Measurements from ENCODE around the gene CD79B. TPM values are rescaled to one million over a fixed set of nuclear protein-coding genes. Genes with fewer than 3 reads are reported as not detected.
"Not testable (repeated sequence)": the region's sequence is repeated elsewhere in the genome, so short reads cannot be mapped to it uniquely, and the experiment has no call there.

Gene CD79B
- polyA plus RNA-seq, 1 donor (not counting 4 experiments of a cell fraction or from before 2014, with no cell fraction given): 0.07 TPM

GRCh38 chr17:63881935-63882601 lies 50.1 kb downstream of the CD79B start, which contains the start of gene GH2:
Gene GH2, minus strand, starts transcription at chr17:63881944. Its CDS starts 143 bp downstream, at chr17:63881801.
- no peaks in the 10 kb centered on the region for H4K20me1 ChIP-seq (ENCODE audit: control insufficient read depth, extremely low read depth, insufficient read depth, low read length)
- no peaks in the 10 kb centered on the region for H3K9me3 ChIP-seq (ENCODE audit: control insufficient read depth, low read depth, low read length)
- DNase-seq (ENCODE audit: low read depth, low spot score) (no peak), FAIRE-seq (no peak)
- dilution Hi-C loops (cut with MboI; ENCODE audit: extremely low pct_ligation_motif_present, low sequenced_read_pairs): no loop called here
- H3K79me2 ChIP-seq (ENCODE audit: control insufficient read depth, insufficient read depth, low read length): no peaks in the 10 kb centered on the region
- H3K4me3 ChIP-seq (ENCODE audit: control insufficient read depth in 2 of 3, extremely low read depth in 1 of 3, insufficient read depth in 2 of 3, low read depth in 1 of 3, low read length in 3 of 3): no peak within 1 kb of the TSS
- H3K4me1 ChIP-seq (ENCODE audit: control insufficient read depth, extremely low read depth, insufficient read depth, low read length): no peaks in the 10 kb centered on the region
- H3K4me2 ChIP-seq (ENCODE audit: control insufficient read depth, extremely low read depth, insufficient read depth, low read depth, low read length): no peak within 1 kb of the TSS
- no peak within 1 kb of the TSS for H3K9ac ChIP-seq (ENCODE audit: control insufficient read depth, extremely low read depth, insufficient read depth, low read length)
- no peaks in the 10 kb centered on the region for H3K27me3 ChIP-seq (ENCODE audit: control insufficient read depth, extremely low read depth, insufficient read depth, low read length)
- no peaks in the 10 kb centered on the region for H3K9me1 ChIP-seq (ENCODE audit: control insufficient read depth, extremely low read depth, insufficient read depth, low read length)
- no peak within 1 kb of the TSS for H3K27ac ChIP-seq (ENCODE audit: control insufficient read depth, insufficient read depth, low read length)
- H2AFZ ChIP-seq (ENCODE audit: control insufficient read depth, low read length): no peak within 1 kb of the TSS
- no peaks in the 10 kb centered on the region for H3K36me3 ChIP-seq (ENCODE audit: control insufficient read depth in 2 of 2, extremely low read depth in 1 of 2, insufficient read depth in 2 of 2, low read length in 2 of 2)
- TF ChIP-seq EZH2 (IDR thresholded peaks at IDR 0.05; ENCODE audit: low read length) (no peak), CTCF (optimal IDR thresholded peaks at IDR 0.05 in 1 of 3, IDR thresholded peaks at IDR 0.05 in 1 of 3, conservative IDR thresholded peaks at IDR 0.05 in 1 of 3; ENCODE audit: extremely low read depth in 1 of 3, insufficient read depth in 2 of 3, low read length in 3 of 3) (peak; percentile 67 to 80 (median 78))

- H3K36me3 ChIP-seq (ENCODE audit: control insufficient read depth in 2 of 2, extremely low read depth in 1 of 2, insufficient read depth in 2 of 2, low read length in 2 of 2); H3K9me1 ChIP-seq (ENCODE audit: control insufficient read depth, extremely low read depth, insufficient read depth, low read length); H4K20me1 ChIP-seq (ENCODE audit: control insufficient read depth, extremely low read depth, insufficient read depth, low read length); FAIRE-seq; dilution Hi-C loops (cut with MboI; ENCODE audit: extremely low pct_ligation_motif_present, low sequenced_read_pairs); H3K4me3 ChIP-seq (ENCODE audit: control insufficient read depth in 2 of 3, extremely low read depth in 1 of 3, insufficient read depth in 2 of 3, low read depth in 1 of 3, low read length in 3 of 3); H3K4me1 ChIP-seq (ENCODE audit: control insufficient read depth, extremely low read depth, insufficient read depth, low read length); DNase-seq (ENCODE audit: low read depth, low spot score); H2AFZ ChIP-seq (ENCODE audit: control insufficient read depth, low read length); H3K27me3 ChIP-seq (ENCODE audit: control insufficient read depth, extremely low read depth, insufficient read depth, low read length); H3K27ac ChIP-seq (ENCODE audit: control insufficient read depth, insufficient read depth, low read length); H3K9ac ChIP-seq (ENCODE audit: control insufficient read depth, extremely low read depth, insufficient read depth, low read length); H3K9me3 ChIP-seq (ENCODE audit: control insufficient read depth, low read depth, low read length); H3K4me2 ChIP-seq (ENCODE audit: control insufficient read depth, extremely low read depth, insufficient read depth, low read depth, low read length); H3K79me2 ChIP-seq (ENCODE audit: control insufficient read depth, insufficient read depth, low read length): not testable (repeated sequence)
These were observed 50.8 kb downstream of the CD79B start for GRCh38 chr17:63881337-63881736.

- no peaks in the 10 kb centered on the region for H3K9me3 ChIP-seq (ENCODE audit: control insufficient read depth, low read depth, low read length)
- no peak overlapping the region for H2AFZ ChIP-seq (ENCODE audit: control insufficient read depth, low read length)
- dilution Hi-C loops (cut with MboI; ENCODE audit: extremely low pct_ligation_motif_present, low sequenced_read_pairs): no loop called here
- DNase-seq (ENCODE audit: low read depth, low spot score): no peak
- no peak for TF ChIP-seq EZH2 (IDR thresholded peaks at IDR 0.05; ENCODE audit: low read length)
- TF ChIP-seq CTCF (optimal IDR thresholded peaks at IDR 0.05 in 1 of 3, IDR thresholded peaks at IDR 0.05 in 1 of 3, conservative IDR thresholded peaks at IDR 0.05 in 1 of 3; ENCODE audit: extremely low read depth in 1 of 3, insufficient read depth in 2 of 3, low read length in 3 of 3): no peak
- no peak for FAIRE-seq
- no peak overlapping the region for H3K9ac ChIP-seq (ENCODE audit: control insufficient read depth, extremely low read depth, insufficient read depth, low read length)
- no peaks in the 10 kb centered on the region for H3K4me1 ChIP-seq (ENCODE audit: control insufficient read depth, extremely low read depth, insufficient read depth, low read length)
- no peak overlapping the region for H3K4me2 ChIP-seq (ENCODE audit: control insufficient read depth, extremely low read depth, insufficient read depth, low read depth, low read length)
- H3K79me2 ChIP-seq (ENCODE audit: control insufficient read depth, insufficient read depth, low read length): no peaks in the 10 kb centered on the region
- no peaks in the 10 kb centered on the region for H4K20me1 ChIP-seq (ENCODE audit: control insufficient read depth, extremely low read depth, insufficient read depth, low read length)
- no peaks in the 10 kb centered on the region for H3K27me3 ChIP-seq (ENCODE audit: control insufficient read depth, extremely low read depth, insufficient read depth, low read length)
- no peak overlapping the region for H3K27ac ChIP-seq (ENCODE audit: control insufficient read depth, insufficient read depth, low read length)
- H3K36me3 ChIP-seq (ENCODE audit: control insufficient read depth in 2 of 2, extremely low read depth in 1 of 2, insufficient read depth in 2 of 2, low read length in 2 of 2): no peaks in the 10 kb centered on the region
- H3K4me3 ChIP-seq (ENCODE audit: control insufficient read depth in 2 of 3, extremely low read depth in 1 of 3, insufficient read depth in 2 of 3, low read depth in 1 of 3, low read length in 3 of 3): no peak overlapping the region
- no peaks in the 10 kb centered on the region for H3K9me1 ChIP-seq (ENCODE audit: control insufficient read depth, extremely low read depth, insufficient read depth, low read length)
These were observed 51.4 kb downstream of the CD79B start for GRCh38 chr17:63880706-63881105.

All from keratinocyte (primary cell).